ENCODE data around the gene DNM3.
A peak's percentile ranks its signal among the peaks of the same experiment; 100 is the strongest.

The DNM3 gene

DNA sequence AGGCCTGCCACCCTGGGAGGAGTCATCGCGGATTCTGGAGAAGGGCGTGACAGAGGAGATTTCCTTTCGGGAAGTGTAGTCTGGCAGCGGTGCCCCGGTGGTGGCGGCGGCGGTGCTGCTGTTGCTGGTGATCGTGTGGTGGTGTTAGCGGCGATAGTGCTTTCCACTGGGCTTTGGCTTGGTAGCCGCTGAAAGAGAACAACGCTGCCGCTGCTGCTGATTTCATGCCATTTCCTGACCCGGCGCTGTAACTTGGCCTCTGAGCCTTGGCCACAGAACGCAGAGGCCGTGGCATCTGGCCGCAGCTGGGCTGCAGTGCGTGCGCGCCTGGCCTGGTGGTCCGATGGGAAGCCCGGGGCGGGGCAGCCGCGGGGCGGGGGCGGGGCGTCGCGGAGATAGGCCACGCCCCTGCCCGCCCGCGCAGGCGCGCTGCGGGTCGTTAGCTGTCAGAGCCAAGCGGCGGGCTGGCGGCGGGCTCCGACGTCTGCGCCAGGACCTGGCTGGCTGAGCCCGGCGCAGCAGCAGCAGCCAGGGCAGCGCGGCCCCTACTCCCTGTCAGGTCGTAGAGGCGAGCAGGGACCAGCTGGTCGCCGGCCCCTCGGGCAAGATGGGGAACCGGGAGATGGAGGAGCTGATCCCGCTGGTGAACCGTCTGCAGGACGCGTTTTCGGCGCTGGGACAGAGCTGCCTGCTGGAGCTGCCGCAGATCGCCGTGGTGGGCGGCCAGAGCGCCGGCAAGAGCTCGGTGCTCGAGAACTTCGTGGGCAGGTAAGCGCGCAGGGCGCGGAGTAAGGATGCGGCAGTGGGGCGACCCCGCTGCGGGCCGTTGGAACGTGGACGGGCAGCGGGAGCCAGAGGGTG, at the start of gene DNM3 (continued):
- TF ChIP-seq, protein P1, sequence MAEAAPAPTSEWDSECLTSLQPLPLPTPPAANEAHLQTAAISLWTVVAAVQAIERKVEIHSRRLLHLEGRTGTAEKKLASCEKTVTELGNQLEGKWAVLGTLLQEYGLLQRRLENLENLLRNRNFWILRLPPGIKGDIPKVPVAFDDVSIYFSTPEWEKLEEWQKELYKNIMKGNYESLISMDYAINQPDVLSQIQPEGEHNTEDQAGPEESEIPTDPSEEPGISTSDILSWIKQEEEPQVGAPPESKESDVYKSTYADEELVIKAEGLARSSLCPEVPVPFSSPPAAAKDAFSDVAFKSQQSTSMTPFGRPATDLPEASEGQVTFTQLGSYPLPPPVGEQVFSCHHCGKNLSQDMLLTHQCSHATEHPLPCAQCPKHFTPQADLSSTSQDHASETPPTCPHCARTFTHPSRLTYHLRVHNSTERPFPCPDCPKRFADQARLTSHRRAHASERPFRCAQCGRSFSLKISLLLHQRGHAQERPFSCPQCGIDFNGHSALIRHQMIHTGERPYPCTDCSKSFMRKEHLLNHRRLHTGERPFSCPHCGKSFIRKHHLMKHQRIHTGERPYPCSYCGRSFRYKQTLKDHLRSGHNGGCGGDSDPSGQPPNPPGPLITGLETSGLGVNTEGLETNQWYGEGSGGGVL (tag by site-specific recombination; IDR thresholded peaks at IDR 0.05): no peak
- TF ChIP-seq ZSCAN23 (tag by site-specific recombination; IDR thresholded peaks at IDR 0.05) (peak; percentile 33; the same call in 1 of the 2 replicates), ZNF660 (tag by site-specific recombination; IDR thresholded peaks at IDR 0.05) (no peak), ZNF292 (tag by site-specific recombination; IDR thresholded peaks at IDR 0.05; ENCODE audit: borderline replicate concordance, low read depth) (no peak)

DNA sequence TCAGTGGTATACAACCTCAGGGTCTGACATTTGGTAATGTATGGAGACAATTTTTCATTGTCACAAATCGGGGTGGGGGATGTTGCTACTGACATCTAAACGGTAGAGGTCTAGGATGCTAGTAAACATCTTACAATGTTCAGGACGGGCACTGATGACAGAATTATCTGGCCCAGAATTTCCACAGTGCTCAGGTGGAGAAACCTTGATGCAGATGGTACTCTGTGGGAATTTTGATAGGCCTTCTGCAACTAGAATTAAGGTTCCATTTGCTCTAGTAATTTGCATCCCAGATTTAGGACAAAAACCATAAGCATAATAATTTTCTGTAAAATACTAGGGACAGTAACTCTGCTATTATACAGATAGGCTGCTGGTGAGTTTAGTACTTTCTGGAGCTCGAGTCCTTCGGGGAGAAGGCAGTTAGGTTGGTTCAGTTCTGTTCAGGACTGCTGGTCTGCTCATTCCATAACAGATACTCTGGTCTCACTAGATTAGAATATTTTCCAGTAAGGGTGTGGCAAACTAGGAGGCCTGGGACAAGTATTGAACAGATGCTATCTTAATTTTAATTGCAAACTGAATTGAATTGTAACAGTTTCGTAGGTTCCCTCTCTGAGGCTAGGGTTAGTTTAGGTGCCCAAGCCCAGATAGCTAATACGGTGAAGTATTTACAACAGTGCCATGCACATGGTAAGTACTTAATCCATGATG, 48.5 kb upstream of the DNM3 start:
- peaks cover 14 to 100% of the 10 kb centered on the region in 2 experiments for H3K36me3 ChIP-seq (ENCODE audit: control insufficient read depth in 2 of 2, insufficient read depth in 1 of 2, low read length in 2 of 2)
- H3K9me3 ChIP-seq (ENCODE audit: control insufficient read depth, insufficient read depth, low read depth, low read length): no peaks in the 10 kb centered on the region
- H3K4me1 ChIP-seq (ENCODE audit: control insufficient read depth, insufficient read depth, low read length): no peaks in the 10 kb centered on the region
- TF ChIP-seq ZNF426 (tag by site-specific recombination; IDR thresholded peaks at IDR 0.05): no peak
- TF ChIP-seq ZNF157 (tag by site-specific recombination; IDR thresholded peaks at IDR 0.05): no peak
- POLR2A ChIA-PET: no interaction called here
- CTCF ChIA-PET: interaction anchor here (3.0 kb wide), 1 partner anchor 8 kb away, joined by 13 read pairs; no protein-coding TSS in a partner anchor
- no peak overlapping the region for H3K27ac ChIP-seq (ENCODE audit: extremely low read depth, low read depth, low read length)
- no peak overlapping the region for H3K4me3 ChIP-seq (ENCODE audit: low read depth, low read length)

DNA sequence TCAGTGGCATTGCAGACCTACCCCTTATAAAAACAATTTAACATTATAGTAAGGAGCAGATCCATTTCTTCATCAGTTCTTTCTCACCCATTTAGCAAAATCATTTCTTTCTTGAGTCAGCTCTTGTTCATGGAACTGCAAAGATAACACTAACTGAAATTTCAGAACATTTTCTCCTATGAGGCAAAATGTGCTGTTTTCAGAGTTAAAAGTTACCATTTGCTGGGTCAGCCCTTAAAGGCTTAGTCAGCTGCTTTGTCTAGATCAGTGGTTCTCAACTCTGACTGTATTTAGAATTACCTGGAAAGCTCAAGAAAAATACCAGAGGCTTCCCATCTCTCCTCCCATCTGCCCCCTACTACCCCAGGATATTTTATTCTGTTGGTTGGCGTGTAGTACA, 47.7 kb upstream of the DNM3 start:
- ChIA-PET CTCF (interaction anchor here (3.0 kb wide), 1 partner anchor 8 kb away, joined by 13 read pairs; no protein-coding TSS in a partner anchor), POLR2A (no interaction called here)
- Histone ChIP-seq H3K27ac (ENCODE audit: extremely low read depth, low read depth, low read length) (no peak overlapping the region), H3K4me1 (ENCODE audit: control insufficient read depth, insufficient read depth, low read length) (no peaks in the 10 kb centered on the region), H3K36me3 (ENCODE audit: control insufficient read depth in 2 of 2, insufficient read depth in 1 of 2, low read length in 2 of 2) (peaks cover 14 to 96% of the 10 kb centered on the region in 2 experiments), H3K4me3 (ENCODE audit: low read depth, low read length) (no peak overlapping the region), H3K9me3 (ENCODE audit: control insufficient read depth, insufficient read depth, low read depth, low read length) (no peaks in the 10 kb centered on the region)
- TF ChIP-seq ZNF37A (tag by site-specific recombination; IDR thresholded peaks at IDR 0.05): no peak
- no peak for TF ChIP-seq ZNF311 (tag by site-specific recombination; IDR thresholded peaks at IDR 0.05; ENCODE audit: borderline replicate concordance)
- TF ChIP-seq, protein P2, sequence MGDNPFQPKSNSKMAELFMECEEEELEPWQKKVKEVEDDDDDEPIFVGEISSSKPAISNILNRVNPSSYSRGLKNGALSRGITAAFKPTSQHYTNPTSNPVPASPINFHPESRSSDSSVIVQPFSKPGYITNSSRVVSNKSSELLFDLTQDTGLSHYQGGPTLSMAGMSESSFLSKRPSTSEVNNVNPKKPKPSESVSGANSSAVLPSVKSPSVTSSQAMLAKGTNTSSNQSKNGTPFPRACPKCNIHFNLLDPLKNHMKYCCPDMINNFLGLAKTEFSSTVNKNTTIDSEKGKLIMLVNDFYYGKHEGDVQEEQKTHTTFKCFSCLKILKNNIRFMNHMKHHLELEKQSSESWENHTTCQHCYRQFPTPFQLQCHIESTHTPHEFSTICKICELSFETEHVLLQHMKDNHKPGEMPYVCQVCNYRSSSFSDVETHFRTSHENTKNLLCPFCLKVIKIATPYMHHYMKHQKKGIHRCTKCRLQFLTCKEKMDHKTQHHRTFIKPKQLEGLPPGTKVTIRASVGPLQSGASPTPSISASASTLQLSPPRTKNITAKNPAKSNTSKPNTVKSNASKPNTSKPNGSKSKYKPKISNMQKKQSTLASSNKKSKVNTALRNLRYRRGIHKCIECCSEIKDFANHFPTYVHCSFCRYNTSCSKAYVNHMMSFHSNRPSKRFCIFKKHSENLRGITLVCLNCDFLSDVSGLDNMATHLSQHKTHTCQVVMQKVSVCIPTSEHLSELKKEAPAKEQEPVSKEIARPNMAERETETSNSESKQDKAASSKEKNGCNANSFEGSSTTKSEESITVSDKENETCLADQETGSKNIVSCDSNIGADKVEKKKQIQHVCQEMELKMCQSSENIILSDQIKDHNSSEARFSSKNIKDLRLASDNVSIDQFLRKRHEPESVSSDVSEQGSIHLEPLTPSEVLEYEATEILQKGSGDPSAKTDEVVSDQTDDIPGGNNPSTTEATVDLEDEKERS (tag by site-specific recombination; IDR thresholded peaks at IDR 0.05): no peak
- no peak for TF ChIP-seq SALL2 (tag by site-specific recombination; IDR thresholded peaks at IDR 0.05; ENCODE audit: borderline replicate concordance)
- no peak for TF ChIP-seq ZNF211 (tag by site-specific recombination; IDR thresholded peaks at IDR 0.05; ENCODE audit: low read depth)
- no peak for TF ChIP-seq ZNF776 (tag by site-specific recombination; IDR thresholded peaks at IDR 0.05; ENCODE audit: borderline replicate concordance)
- TF ChIP-seq ZFP37 (tag by site-specific recombination; IDR thresholded peaks at IDR 0.05): no peak
- TF ChIP-seq, protein P3, sequence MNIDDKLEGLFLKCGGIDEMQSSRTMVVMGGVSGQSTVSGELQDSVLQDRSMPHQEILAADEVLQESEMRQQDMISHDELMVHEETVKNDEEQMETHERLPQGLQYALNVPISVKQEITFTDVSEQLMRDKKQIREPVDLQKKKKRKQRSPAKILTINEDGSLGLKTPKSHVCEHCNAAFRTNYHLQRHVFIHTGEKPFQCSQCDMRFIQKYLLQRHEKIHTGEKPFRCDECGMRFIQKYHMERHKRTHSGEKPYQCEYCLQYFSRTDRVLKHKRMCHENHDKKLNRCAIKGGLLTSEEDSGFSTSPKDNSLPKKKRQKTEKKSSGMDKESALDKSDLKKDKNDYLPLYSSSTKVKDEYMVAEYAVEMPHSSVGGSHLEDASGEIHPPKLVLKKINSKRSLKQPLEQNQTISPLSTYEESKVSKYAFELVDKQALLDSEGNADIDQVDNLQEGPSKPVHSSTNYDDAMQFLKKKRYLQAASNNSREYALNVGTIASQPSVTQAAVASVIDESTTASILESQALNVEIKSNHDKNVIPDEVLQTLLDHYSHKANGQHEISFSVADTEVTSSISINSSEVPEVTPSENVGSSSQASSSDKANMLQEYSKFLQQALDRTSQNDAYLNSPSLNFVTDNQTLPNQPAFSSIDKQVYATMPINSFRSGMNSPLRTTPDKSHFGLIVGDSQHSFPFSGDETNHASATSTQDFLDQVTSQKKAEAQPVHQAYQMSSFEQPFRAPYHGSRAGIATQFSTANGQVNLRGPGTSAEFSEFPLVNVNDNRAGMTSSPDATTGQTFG (tag by site-specific recombination; IDR thresholded peaks at IDR 0.05; ENCODE audit: borderline replicate concordance): no peak
- TF ChIP-seq, protein P4, sequence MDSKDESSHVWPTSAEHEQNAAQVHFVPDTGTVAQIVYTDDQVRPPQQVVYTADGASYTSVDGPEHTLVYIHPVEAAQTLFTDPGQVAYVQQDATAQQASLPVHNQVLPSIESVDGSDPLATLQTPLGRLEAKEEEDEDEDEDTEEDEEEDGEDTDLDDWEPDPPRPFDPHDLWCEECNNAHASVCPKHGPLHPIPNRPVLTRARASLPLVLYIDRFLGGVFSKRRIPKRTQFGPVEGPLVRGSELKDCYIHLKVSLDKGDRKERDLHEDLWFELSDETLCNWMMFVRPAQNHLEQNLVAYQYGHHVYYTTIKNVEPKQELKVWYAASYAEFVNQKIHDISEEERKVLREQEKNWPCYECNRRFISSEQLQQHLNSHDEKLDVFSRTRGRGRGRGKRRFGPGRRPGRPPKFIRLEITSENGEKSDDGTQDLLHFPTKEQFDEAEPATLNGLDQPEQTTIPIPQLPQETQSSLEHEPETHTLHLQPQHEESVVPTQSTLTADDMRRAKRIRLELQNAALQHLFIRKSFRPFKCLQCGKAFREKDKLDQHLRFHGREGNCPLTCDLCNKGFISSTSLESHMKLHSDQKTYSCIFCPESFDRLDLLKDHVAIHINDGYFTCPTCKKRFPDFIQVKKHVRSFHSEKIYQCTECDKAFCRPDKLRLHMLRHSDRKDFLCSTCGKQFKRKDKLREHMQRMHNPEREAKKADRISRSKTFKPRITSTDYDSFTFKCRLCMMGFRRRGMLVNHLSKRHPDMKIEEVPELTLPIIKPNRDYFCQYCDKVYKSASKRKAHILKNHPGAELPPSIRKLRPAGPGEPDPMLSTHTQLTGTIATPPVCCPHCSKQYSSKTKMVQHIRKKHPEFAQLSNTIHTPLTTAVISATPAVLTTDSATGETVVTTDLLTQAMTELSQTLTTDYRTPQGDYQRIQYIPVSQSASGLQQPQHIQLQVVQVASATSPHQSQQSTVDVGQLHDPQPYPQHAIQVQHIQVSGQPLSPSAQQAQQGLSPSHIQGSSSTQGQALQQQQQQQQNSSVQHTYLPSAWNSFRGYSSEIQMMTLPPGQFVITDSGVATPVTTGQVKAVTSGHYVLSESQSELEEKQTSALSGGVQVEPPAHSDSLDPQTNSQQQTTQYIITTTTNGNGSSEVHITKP (tag by site-specific recombination; IDR thresholded peaks at IDR 0.05): no peak
- TF ChIP-seq, protein P5, sequence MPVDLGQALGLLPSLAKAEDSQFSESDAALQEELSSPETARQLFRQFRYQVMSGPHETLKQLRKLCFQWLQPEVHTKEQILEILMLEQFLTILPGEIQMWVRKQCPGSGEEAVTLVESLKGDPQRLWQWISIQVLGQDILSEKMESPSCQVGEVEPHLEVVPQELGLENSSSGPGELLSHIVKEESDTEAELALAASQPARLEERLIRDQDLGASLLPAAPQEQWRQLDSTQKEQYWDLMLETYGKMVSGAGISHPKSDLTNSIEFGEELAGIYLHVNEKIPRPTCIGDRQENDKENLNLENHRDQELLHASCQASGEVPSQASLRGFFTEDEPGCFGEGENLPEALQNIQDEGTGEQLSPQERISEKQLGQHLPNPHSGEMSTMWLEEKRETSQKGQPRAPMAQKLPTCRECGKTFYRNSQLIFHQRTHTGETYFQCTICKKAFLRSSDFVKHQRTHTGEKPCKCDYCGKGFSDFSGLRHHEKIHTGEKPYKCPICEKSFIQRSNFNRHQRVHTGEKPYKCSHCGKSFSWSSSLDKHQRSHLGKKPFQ (tag by site-specific recombination; IDR thresholded peaks at IDR 0.05): no peak
- no peak for TF ChIP-seq ZNF19 (tag by site-specific recombination; IDR thresholded peaks at IDR 0.05; ENCODE audit: low read depth)
